AG04450 (cell line): ENCODE results near the gene BMP7. TPM values are rescaled to one million over a fixed set of nuclear protein-coding genes. Genes with fewer than 3 reads are reported as not detected.

ENCODE experiments used
- CTCF ChIA-PET: fragments of 300-600, 350-600 bp; formaldehyde crosslinking; extraction: SDS; loops from one replicate; lab custom pipeline; 2022; ENCODE audit warnings: antibody characterized with exemption, inconsistent platforms; lab: Charles Lee
- POLR2A ChIA-PET: fragments of 350-600 bp; formaldehyde crosslinking; extraction: SDS; loops from one replicate; lab custom pipeline; 2021; ENCODE audit warnings: antibody characterized with exemption, inconsistent platforms; lab: Yijun Ruan, JAX
- DNase-seq: peaks from one replicate; pipeline ENCODE4 v3.0.0-alpha.2; 2011; ENCODE audit warnings: low read depth, low spot score
- H3K27ac ChIP-seq: one replicate; pipeline ENCODE4 v1.5.1; 2012; ENCODE audit warnings: low read depth, low read length, control low read depth
- H3K27me3 ChIP-seq: one replicate; pipeline ENCODE4 v1.6.0; 2012; ENCODE audit warnings: low read length; ENCODE audit not compliant: control insufficient read depth, insufficient read depth
- H3K4me3 ChIP-seq: 2 replicates; pipeline ENCODE4 v1.5.1; 2011; ENCODE audit warnings: mild to moderate bottlenecking, low read depth, low read length, control low read depth
- H3K9me3 ChIP-seq: 2 replicates; pipeline ENCODE4 v1.5.1; 2012; ENCODE audit warnings: low read length; ENCODE audit not compliant: control insufficient read depth, insufficient read depth
- CTCF ChIP-seq: IDR thresholded peaks from 2 replicates; pipeline ENCODE4 v1.5.1; 2011; ENCODE audit warnings: low read depth, low read length, control low read depth, inconsistent platforms
- polyA plus RNA-seq: library from polyadenylated mRNA; depleted of rRNA; stranded (reverse); fragments of >200 nt; gene quantifications from 2 replicates; pipeline ENCODE4 v1.2.3, GENCODE V29; 2011

The BMP7 gene
- polyA plus RNA-seq, 1 experiment = not detected

- POLR2A ChIA-PET = no interaction called here
- Histone ChIP-seq H3K27me3 (no peaks in the 10 kb centered on the region), H3K4me3 (no peak overlapping the region), H3K27ac (no peak overlapping the region), H3K9me3 (no peaks in the 10 kb centered on the region)
- CTCF ChIA-PET = no interaction called here
- no peak for DNase-seq
- no peak for TF ChIP-seq CTCF
Observed at GRCh38 chr20:57142667-57143066, 123.8 kb downstream of the BMP7 start.

GRCh38 chr20:57141492-57141891, 124.9 kb downstream of the BMP7 start:
- no peak for TF ChIP-seq CTCF
- ChIA-PET CTCF (no interaction called here), POLR2A (no interaction called here)
- no peak for DNase-seq
- H3K27me3 ChIP-seq = no peaks in the 10 kb centered on the region
- H3K4me3 ChIP-seq = no peak overlapping the region
- no peaks in the 10 kb centered on the region for H3K9me3 ChIP-seq
- no peak overlapping the region for H3K27ac ChIP-seq

- H3K27ac ChIP-seq = no peak overlapping the region
- no peak for DNase-seq
- peaks cover 6% of the 10 kb centered on the region; the same call in 1 of the 2 replicates for H3K9me3 ChIP-seq
- H3K27me3 ChIP-seq = no peaks in the 10 kb centered on the region
- CTCF ChIA-PET = no interaction called here
- H3K4me3 ChIP-seq = no peak overlapping the region
- no peak for TF ChIP-seq CTCF
- POLR2A ChIA-PET = no interaction called here
Observed at GRCh38 chr20:57140416-57140965, 126.0 kb downstream of the BMP7 start.

- H3K27me3 ChIP-seq = no peaks in the 10 kb centered on the region
- no peak for TF ChIP-seq CTCF
- H3K9me3 ChIP-seq = peaks cover 6% of the 10 kb centered on the region; the same call in 1 of the 2 replicates
- no peak overlapping the region for H3K4me3 ChIP-seq
- no peak for DNase-seq
- CTCF ChIA-PET = no interaction called here
- POLR2A ChIA-PET = no interaction called here
- no peak overlapping the region for H3K27ac ChIP-seq
Observed at GRCh38 chr20:57139342-57140093, 126.9 kb downstream of the BMP7 start.
